ENCODE measurements around the gene PTPRD.

- TF ChIP-seq POLR2A (IDR thresholded peaks at IDR 0.05) (no peak), POLR2AphosphoS5 (IDR thresholded peaks at IDR 0.05) (no peak)
Measured at GRCh38 chr9:9753266-9753665, 859.5 kb downstream of the PTPRD start.
